Inflammatory macrophage treated with lipopolysaccharide for 4 hours (primary cell): ENCODE data around the gene DDC.
"Not testable (repeated sequence)": the region's sequence is repeated elsewhere in the genome, so short reads cannot be mapped to it uniquely, and the experiment has no call there.

Experiments
- DNase-seq: peaks from one replicate; pipeline ENCODE4 v3.0.0-alpha.2; 2020

Gene DDC

DNA sequence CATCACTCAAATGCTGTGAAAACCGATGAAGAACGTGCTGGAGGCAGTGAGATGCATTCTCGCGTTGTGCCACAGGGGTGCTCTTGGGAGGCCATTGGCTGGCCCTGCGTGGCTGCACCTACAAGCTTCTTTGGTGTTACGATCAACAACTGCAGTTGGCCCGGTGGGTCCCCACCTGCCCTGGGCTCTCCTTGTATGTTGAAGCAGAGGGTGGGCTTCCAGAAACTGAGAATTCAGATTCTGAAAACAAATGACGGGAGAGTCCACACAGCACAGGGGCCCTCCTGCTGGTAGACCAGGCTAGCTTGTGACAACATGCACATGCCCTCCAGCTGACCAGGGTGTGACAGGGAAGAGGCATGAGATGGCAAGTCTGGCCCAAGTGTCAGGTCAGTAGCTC lies 23.7 kb upstream of the DDC start:
- DNase-seq: no peak

GRCh38 chr7:50587737-50588136 lies 22.5 kb upstream of the DDC start:
- DNase-seq: no peak

DNA sequence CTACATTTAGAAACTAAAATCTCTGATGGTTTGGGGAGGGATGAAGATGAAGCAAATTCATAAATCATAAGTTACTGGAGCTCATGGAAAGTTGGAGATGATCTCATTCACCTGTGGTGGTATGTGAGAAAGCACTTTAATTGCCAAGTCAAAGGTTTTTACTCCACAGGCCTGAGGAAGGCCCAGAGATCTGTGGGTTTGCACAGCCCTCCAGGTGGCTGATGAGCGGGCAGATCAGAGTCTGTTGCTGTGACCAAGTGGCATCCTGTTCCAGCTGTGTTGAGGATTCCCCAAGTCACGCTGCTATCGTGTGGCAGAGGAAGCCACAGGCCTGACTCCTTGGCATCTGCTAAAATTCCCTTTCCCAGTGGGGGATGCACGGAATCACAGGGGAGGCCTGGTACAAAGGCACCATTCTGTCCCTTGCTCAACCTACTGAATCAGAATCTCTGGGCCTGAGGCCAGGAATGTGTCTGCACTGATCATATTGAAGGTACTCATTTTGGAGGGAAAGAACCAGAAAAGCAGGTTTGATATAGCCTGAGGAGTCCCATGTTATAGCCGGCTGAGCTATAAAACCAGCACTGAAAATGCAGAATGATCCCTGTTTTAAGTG lies 19.7 kb upstream of the DDC start:
- no peak for DNase-seq

- DNase-seq: no peak
Measured at GRCh38 chr7:50584386-50584785, 19.2 kb upstream of the DDC start.

DNA sequence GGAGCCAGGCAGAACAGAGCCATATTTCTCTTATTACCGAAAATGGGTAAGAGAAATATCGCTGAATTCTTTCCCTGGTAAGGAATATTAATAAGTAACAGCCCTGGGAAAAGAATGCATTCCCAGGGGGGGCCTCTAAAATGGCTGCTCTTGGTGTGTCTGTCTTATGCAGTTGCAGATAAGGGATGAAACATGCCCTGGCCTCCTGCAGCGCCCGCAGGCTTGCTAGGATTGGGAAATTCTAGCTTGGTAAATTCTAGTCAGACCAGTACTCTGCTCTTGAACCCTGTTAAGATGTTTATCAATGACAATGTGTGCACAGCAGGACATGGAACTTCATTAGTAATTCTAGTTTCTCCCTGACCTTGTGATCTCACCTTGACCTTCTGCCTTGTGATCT lies 18.1 kb upstream of the DDC start:
- DNase-seq: not testable (repeated sequence)

- DNase-seq: not testable (repeated sequence)
Measured at GRCh38 chr7:50582271-50582670, 17.1 kb upstream of the DDC start.

DNA sequence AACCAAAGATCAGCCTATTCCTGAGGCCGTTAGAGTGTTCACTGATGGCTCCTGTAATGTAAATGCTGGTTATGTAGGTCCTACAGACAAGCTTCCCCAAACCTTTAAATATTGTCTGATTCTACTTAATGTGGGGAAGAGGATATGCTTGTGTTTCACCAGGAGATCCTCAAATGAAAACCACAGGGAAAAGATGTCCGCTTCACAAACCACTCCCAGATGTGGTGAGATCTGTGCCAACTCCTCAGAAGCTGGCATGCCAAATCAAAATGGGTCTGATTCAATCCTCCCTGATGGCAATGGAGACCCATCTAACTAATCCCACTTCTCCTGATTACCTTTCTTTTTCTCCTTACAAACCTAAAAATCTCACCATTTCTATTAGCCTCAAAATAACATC lies 15.5 kb upstream of the DDC start:
- DNase-seq: not testable (repeated sequence)

GRCh38 chr7:50580057-50580456 lies 14.9 kb upstream of the DDC start:
- DNase-seq: no peak

DNA sequence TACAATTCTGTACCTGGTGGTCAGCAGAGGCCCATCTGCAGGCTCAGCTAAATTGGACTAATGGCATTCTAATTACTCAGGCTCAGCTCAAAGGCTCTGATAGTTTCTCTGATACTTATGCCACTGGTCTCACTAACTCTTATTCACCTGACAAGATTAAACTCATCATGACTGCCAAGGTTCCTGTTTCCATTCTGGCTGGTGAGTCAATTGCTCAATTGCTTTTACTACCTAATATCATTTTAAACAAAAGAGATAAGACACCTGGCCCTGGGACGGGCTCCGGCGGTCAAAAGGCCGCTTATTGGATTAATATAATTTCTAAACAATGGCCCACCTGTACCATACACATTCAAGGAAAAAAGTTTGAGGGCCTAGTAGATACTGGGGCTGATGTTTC lies 12.9 kb upstream of the DDC start:
- not testable (repeated sequence) for DNase-seq

GRCh38 chr7:50577569-50577968 lies 12.4 kb upstream of the DDC start:
- DNase-seq: no peak

- DNase-seq: not testable (repeated sequence)
Measured at GRCh38 chr7:50576388-50576787, 11.2 kb upstream of the DDC start.

- DNase-seq: no peak
Measured at GRCh38 chr7:50567715-50568261, 2.6 kb upstream of the DDC start.

GRCh38 chr7:50565977-50566376 lies 772 bp upstream of the DDC start:
- no peak for DNase-seq

- DNase-seq: no peak
Measured at GRCh38 chr7:50565559-50565916, 333 bp upstream of the DDC start.

DNA sequence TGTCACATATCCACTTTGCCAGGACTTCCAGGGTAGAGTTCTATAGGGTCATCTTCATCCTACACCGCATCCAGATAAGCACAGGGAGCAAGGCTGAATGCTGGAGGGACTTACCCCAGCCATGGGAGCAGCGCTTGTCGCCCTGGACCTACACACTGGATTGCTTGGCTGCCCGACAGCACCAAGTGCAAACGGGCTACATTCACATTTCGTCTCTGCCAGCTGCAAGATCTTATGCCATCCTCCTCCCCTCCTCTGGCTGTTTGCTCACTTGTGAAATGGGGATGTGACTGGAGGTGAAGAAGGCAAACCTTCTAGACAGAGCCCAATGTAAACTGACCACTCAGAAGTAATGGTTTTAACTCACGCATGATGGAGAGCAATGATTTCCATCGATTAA lies 1.0 kb downstream of the DDC start:
- DNase-seq: no peak

GRCh38 chr7:50562136-50562535 lies 3.1 kb downstream of the DDC start:
- DNase-seq: no peak

DNA sequence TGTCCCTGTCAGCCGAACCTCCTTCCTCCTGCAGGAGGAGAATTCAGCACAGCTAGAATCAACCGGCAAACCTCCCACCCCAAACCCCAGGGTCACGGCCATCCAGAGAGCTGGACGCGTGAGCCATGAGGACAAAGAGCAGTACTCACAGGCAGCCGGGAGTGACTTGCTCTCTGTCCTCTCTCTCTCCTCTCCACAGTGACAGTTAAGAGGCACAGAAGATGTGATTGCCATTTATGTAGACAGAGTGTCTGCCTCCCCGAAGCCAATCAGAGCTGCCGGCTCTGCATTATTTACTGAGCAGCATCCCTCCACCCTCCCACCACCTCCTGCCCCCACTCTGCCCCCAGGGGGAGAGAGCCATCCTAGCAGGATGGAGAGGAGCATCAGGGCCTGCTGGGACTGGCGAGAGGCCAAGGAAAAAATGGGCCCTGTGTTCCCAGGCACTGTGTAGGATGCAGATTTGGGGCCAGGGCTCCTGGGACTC lies 4.3 kb downstream of the DDC start:
- DNase-seq: no peak

DNA sequence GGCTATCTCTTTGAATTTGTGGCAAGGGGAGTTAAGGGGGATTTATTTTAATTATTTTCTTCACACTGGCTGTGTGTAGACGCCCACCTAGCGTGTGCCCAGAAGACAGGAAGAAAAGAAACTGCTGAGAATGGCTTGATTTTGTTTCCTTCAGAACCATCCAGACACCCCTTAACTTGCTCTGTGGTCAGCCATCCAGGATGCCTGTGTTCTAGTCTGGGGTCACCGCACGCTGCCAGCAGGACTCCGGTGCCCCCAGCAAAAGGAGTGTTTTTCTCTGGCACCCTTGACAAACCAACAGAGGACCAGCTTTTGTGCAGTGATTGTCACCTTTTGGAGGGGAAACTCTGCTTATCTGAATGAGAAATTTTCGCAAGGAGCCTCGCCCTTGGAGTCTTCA lies 5.3 kb downstream of the DDC start:
- no peak for DNase-seq

GRCh38 chr7:50558294-50559053 lies 6.7 kb downstream of the DDC start:
- DNase-seq: no peak

DNA sequence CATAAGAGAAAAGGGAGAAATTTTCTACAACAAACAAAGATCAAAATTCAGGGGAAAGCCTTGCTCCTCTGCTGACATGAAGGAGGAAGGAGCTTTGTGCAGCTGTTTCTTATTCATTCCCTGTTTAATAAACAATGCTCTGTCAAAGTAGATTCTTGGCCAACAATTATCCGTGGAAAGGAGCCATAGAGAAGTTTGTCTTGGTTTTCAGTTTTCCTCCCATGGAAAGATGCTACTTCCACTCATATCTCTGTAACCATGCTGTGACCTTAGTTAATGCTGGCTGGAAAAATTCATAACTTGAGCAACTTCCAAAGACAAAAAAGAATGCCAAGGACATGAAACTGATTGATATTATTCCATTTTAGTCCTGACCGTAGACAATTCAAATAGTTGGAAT lies 8.1 kb downstream of the DDC start:
- DNase-seq: no peak

- DNase-seq: no peak
Measured at GRCh38 chr7:50556247-50556991, 8.8 kb downstream of the DDC start.

- DNase-seq: no peak
Measured at GRCh38 chr7:50555594-50556140, 9.5 kb downstream of the DDC start.
